Erythroblast (primary cell): ENCODE measurements around the gene ARL17B.
"Not testable (repeated sequence)": the region's sequence is repeated elsewhere in the genome, so short reads cannot be mapped to it uniquely, and the experiment has no call there.

Experiments used
- GATA1 ChIP-seq: IDR thresholded peaks from 2 replicates; pipeline ENCODE4 v1.6.1; 2011; ENCODE audit warnings: low read depth, mild to moderate bottlenecking, control low read depth, low read length, moderate library complexity
- POLR2A ChIP-seq: IDR thresholded peaks from 2 replicates; pipeline ENCODE4 v1.6.1; 2011; ENCODE audit warnings: mild to moderate bottlenecking, low read length

GRCh38 chr17:46361755-46362154, at the start of gene ARL17B:
- not testable (repeated sequence) for TF ChIP-seq POLR2A, GATA1
